Neural cell (in vitro differentiated cells): ENCODE measurements around the gene EXD3. TPM values are rescaled to one million over a fixed set of nuclear protein-coding genes. Genes with fewer than 3 reads are reported as not detected.

Experiments used
- H2AFZ ChIP-seq: fragments of 200-600, 300-800 bp; sonication (generic), shearing (Covaris generic); 2 replicates; pipeline ENCODE4 v1.6.0; 2014; ENCODE audit warnings: low read depth, mild to moderate bottlenecking, antibody characterized with exemption, low read length, moderate library complexity
- H3F3A ChIP-seq: fragments of 200-600 bp; shearing (Covaris generic); 2 replicates; pipeline ENCODE4 v1.6.1; 2016; ENCODE audit warnings: mild to moderate bottlenecking, moderate library complexity, mixed read lengths, antibody characterized with exemption, low read length; ENCODE audit not compliant: insufficient read depth, poor library complexity, severe bottlenecking
- H3K27ac ChIP-seq: fragments of 200-600, 300-800 bp; sonication (generic), shearing (Covaris generic); 2 replicates; pipeline ENCODE4 v1.5.1; 2014; ENCODE audit warnings: mild to moderate bottlenecking, low read length, moderate library complexity
- H3K27me3 ChIP-seq: fragments of 300-800, 200-600 bp; sonication (generic), shearing (Covaris generic); 2 replicates; pipeline ENCODE4 v1.6.0; 2014; ENCODE audit warnings: mild to moderate bottlenecking, low read depth, low read length, moderate library complexity; ENCODE audit not compliant: insufficient read depth
- H3K36me3 ChIP-seq: fragments of 300-800, 200-600 bp; sonication (generic), shearing (Covaris generic); 2 replicates; pipeline ENCODE4 v1.5.1; 2014; ENCODE audit warnings: mild to moderate bottlenecking, antibody characterized with exemption, low read length, moderate library complexity; ENCODE audit not compliant: insufficient read depth
- H3K4me2 ChIP-seq: fragments of 300-800, 200-600 bp; sonication (generic), shearing (Covaris generic); 2 replicates; pipeline ENCODE4 v1.6.0; 2014; ENCODE audit warnings: mild to moderate bottlenecking, low read length
- H3K4me3 ChIP-seq: fragments of 300-800, 200-600 bp; sonication (generic), shearing (Covaris generic); 2 replicates; pipeline ENCODE4 v1.5.1; 2014; ENCODE audit warnings: mild to moderate bottlenecking, low read length, moderate library complexity
- H3K79me2 ChIP-seq: fragments of 200-600 bp; shearing (Covaris generic); replicated peaks from 2 replicates; pipeline ENCODE4 v1.6.0; 2014; ENCODE audit warnings: mild to moderate bottlenecking, low read length, moderate library complexity; ENCODE audit not compliant: insufficient read depth
- H3K9ac ChIP-seq: fragments of 300-800, 200-600 bp; sonication (generic), shearing (Covaris generic); 2 replicates; pipeline ENCODE4 v1.6.1; 2016; ENCODE audit warnings: mild to moderate bottlenecking, low read length, mixed read lengths
- H3K9me2 ChIP-seq: fragments of 200-600 bp; shearing (Covaris generic); 2 replicates; pipeline ENCODE4 v1.6.1; 2016; ENCODE audit warnings: mild to moderate bottlenecking, low read length, mixed read lengths; ENCODE audit not compliant: insufficient read depth
- H3K9me3 ChIP-seq: fragments of 200-600, 300-800 bp; sonication (generic), shearing (Covaris generic); 2 replicates; pipeline ENCODE4 v1.6.1; 2016; ENCODE audit warnings: mild to moderate bottlenecking, mixed run types, low read length, moderate library complexity, mixed read lengths
- H4K20me1 ChIP-seq: fragments of 200-600 bp; shearing (Covaris generic); 2 replicates; pipeline ENCODE4 v1.6.1; 2016; ENCODE audit warnings: mild to moderate bottlenecking, mixed run types; ENCODE audit not compliant: insufficient read depth
- EP300 ChIP-seq: fragments of 450-650 bp; conservative IDR thresholded peaks from 2 replicates; pipeline ENCODE4 v1.6.1; 2014; ENCODE audit warnings: antibody characterized with exemption, mild to moderate bottlenecking, moderate library complexity; ENCODE audit not compliant: poor library complexity, severe bottlenecking
- EZH2 ChIP-seq: fragments of 200-600, 300-800 bp; shearing (Covaris generic), sonication (generic); IDR thresholded peaks from 2 replicates; pipeline ENCODE4 v1.6.1; 2014; ENCODE audit warnings: antibody characterized with exemption, low read length, borderline replicate concordance, mild to moderate bottlenecking; ENCODE audit not compliant: insufficient read depth, poor library complexity, severe bottlenecking
- MXI1 ChIP-seq: fragments of 450-650 bp; conservative IDR thresholded peaks from 2 replicates; pipeline ENCODE4 v1.6.1; 2014; ENCODE audit warnings: antibody characterized with exemption, mild to moderate bottlenecking; ENCODE audit not compliant: poor library complexity, severe bottlenecking
- POLR2AphosphoS5 ChIP-seq: IDR thresholded peaks from 2 replicates; pipeline ENCODE4 v1.6.1; 2012
- RAD21 ChIP-seq: fragments of 450-650 bp; conservative IDR thresholded peaks from 2 replicates; pipeline ENCODE4 v1.6.1; 2014; ENCODE audit warnings: antibody characterized with exemption, mild to moderate bottlenecking, moderate library complexity
- SMC3 ChIP-seq: fragments of 450-650 bp; conservative IDR thresholded peaks from 2 replicates; pipeline ENCODE4 v1.6.1; 2014; ENCODE audit warnings: antibody characterized with exemption, mild to moderate bottlenecking, moderate library complexity; ENCODE audit not compliant: poor library complexity
- polyA plus RNA-seq: library from polyadenylated mRNA; depleted of rRNA; stranded (reverse); fragments of >200 nt; gene quantifications from 2 replicates; pipeline ENCODE4 v1.2.3, GENCODE V29; 2014
- TF ChIP-seq, protein P1 (sequence below): IDR thresholded peaks from 2 replicates; pipeline ENCODE4 v1.6.1; 2012; ENCODE audit warnings: borderline replicate concordance
- TF ChIP-seq, protein P2 (sequence below): fragments of 450-650 bp; IDR thresholded peaks from 2 replicates; pipeline ENCODE4 v1.5.1; 2014; ENCODE audit warnings: antibody characterized with exemption, mild to moderate bottlenecking, moderate library complexity; ENCODE audit not compliant: poor library complexity, severe bottlenecking

The EXD3 gene
- polyA plus RNA-seq, 1 donor from 2014 or later, result 32.9 TPM

DNA sequence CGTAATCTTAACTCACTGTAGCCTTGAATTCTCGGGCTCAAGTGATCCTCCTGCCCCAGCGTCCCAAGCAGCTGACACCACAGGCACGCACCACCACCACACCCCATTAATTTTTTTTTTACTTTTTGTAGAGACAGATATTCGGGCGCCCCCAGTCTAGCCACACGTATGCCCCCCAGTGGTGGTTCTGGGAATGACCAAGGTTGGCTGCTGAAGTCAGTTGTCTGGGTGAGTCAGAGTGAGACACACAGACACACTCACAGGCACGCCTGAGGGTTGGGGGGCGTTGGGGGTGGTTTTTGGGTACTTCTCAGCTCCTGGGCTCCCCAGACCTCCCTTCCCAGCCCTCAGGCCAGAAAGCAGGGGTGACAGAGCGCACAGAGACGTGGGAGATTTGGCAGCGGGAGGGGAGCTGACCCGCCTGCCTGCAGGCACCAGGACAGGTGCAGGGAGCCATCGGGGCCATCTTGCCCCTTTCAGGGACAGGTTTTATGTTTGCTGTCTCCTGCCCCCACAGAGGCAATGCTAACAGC, 22.4 kb upstream of the EXD3 start:
- Histone ChIP-seq H3K9me3 (no peaks in the 10 kb centered on the region), H3K79me2 (no peaks in the 10 kb centered on the region), H3K9ac (no peak overlapping the region), H2AFZ (no peak overlapping the region), H3K27ac (no peak overlapping the region), H3K4me2 (no peak overlapping the region), H4K20me1 (no peaks in the 10 kb centered on the region), H3K36me3 (no peaks in the 10 kb centered on the region), H3K4me3 (no peak overlapping the region), H3K9me2 (no peaks in the 10 kb centered on the region), H3F3A (no peaks in the 10 kb centered on the region), H3K27me3 (peaks cover 10% of the 10 kb centered on the region)
- TF ChIP-seq RAD21, result peak; percentile 49
- TF ChIP-seq POLR2AphosphoS5, result no peak
- TF ChIP-seq EZH2, result no peak
- TF ChIP-seq EP300, result no peak
- no peak for TF ChIP-seq MXI1
- TF ChIP-seq, protein P1, sequence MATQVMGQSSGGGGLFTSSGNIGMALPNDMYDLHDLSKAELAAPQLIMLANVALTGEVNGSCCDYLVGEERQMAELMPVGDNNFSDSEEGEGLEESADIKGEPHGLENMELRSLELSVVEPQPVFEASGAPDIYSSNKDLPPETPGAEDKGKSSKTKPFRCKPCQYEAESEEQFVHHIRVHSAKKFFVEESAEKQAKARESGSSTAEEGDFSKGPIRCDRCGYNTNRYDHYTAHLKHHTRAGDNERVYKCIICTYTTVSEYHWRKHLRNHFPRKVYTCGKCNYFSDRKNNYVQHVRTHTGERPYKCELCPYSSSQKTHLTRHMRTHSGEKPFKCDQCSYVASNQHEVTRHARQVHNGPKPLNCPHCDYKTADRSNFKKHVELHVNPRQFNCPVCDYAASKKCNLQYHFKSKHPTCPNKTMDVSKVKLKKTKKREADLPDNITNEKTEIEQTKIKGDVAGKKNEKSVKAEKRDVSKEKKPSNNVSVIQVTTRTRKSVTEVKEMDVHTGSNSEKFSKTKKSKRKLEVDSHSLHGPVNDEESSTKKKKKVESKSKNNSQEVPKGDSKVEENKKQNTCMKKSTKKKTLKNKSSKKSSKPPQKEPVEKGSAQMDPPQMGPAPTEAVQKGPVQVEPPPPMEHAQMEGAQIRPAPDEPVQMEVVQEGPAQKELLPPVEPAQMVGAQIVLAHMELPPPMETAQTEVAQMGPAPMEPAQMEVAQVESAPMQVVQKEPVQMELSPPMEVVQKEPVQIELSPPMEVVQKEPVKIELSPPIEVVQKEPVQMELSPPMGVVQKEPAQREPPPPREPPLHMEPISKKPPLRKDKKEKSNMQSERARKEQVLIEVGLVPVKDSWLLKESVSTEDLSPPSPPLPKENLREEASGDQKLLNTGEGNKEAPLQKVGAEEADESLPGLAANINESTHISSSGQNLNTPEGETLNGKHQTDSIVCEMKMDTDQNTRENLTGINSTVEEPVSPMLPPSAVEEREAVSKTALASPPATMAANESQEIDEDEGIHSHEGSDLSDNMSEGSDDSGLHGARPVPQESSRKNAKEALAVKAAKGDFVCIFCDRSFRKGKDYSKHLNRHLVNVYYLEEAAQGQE, result no peak
- TF ChIP-seq, protein P2, sequence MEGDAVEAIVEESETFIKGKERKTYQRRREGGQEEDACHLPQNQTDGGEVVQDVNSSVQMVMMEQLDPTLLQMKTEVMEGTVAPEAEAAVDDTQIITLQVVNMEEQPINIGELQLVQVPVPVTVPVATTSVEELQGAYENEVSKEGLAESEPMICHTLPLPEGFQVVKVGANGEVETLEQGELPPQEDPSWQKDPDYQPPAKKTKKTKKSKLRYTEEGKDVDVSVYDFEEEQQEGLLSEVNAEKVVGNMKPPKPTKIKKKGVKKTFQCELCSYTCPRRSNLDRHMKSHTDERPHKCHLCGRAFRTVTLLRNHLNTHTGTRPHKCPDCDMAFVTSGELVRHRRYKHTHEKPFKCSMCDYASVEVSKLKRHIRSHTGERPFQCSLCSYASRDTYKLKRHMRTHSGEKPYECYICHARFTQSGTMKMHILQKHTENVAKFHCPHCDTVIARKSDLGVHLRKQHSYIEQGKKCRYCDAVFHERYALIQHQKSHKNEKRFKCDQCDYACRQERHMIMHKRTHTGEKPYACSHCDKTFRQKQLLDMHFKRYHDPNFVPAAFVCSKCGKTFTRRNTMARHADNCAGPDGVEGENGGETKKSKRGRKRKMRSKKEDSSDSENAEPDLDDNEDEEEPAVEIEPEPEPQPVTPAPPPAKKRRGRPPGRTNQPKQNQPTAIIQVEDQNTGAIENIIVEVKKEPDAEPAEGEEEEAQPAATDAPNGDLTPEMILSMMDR, result peak; percentile 73
- TF ChIP-seq SMC3, result peak; percentile 69

DNA sequence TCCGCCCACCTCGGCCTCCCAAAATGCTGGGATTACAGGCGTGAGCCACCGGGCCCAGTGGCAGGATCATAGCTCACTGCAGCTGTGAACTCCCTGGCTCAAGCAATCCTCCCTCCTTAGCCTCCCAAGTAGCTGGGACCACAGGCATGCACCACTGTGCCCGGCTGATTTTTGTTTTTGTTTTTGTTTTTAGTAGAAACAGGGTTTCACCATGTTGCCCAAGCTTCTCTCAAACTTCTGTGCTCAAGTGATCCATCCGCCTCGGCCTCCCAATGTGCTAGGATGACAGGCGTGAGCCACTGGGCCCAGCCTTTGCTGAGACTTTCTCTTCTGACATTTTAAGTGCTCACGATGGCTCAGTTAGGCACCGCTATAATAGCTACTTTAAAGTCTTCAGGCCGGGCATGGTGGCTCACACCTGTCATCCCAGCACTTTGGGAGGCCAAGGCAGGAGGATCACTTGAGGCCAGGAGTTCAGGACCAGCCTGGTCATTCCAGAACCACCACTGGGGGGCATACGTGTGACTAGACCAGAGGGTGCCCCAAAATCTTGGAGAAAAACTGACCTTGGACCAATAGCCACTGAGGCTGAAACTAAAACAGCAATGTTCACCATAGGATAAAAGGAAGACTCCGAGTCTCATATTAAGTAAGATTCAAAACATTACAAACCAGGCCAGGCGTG, 21.3 kb upstream of the EXD3 start:
- H3K27me3 ChIP-seq, result peaks cover 10% of the 10 kb centered on the region
- no peaks in the 10 kb centered on the region for H3K9me2 ChIP-seq
- no peak overlapping the region for H3K4me2 ChIP-seq
- H2AFZ ChIP-seq, result no peak overlapping the region
- H3K9me3 ChIP-seq, result no peaks in the 10 kb centered on the region
- H3K79me2 ChIP-seq, result no peaks in the 10 kb centered on the region
- no peak for TF ChIP-seq EP300
- no peak overlapping the region for H3K9ac ChIP-seq
- no peak overlapping the region for H3K27ac ChIP-seq
- H4K20me1 ChIP-seq, result no peaks in the 10 kb centered on the region
- no peaks in the 10 kb centered on the region for H3F3A ChIP-seq
- H3K36me3 ChIP-seq, result no peaks in the 10 kb centered on the region
- no peak overlapping the region for H3K4me3 ChIP-seq
